Thyroid gland (tissue), 4 donors: ENCODE results near the gene CLEC2L. TPM values are rescaled to one million over a fixed set of nuclear protein-coding genes. Genes with fewer than 3 reads are reported as not detected.

ENCODE experiments used
- DNase-seq, 2 donors: peaks; one replicate each; pipeline ENCODE4 v3.0.0-alpha.2; 2019
- H3K27ac ChIP-seq, 3 donors: fragments of 200-600 bp; sonication (generic); 1 replicate in 2 of 3; 2 replicates in 1 of 3; pipeline ENCODE4 v1.5.1; 2016 to 2019; ENCODE audit warnings: mild to moderate bottlenecking in 1 of 3, moderate library complexity in 1 of 3
- H3K27me3 ChIP-seq: fragments of 200-600 bp; sonication (generic); one replicate; pipeline ENCODE4 v1.5.1; 2019
- H3K36me3 ChIP-seq, 2 donors: fragments of 200-600 bp; sonication (generic); one replicate each; pipeline ENCODE4 v1.5.1; 2016 to 2019
- H3K4me1 ChIP-seq, 2 donors: fragments of 200-600 bp; sonication (generic); one replicate each; pipeline ENCODE4 v1.5.1; 2017 to 2019
- H3K4me3 ChIP-seq, 3 donors: fragments of 200-600 bp; sonication (generic); replicated peaks in 1 of 3; 1 replicate in 2 of 3; 2 replicates in 1 of 3; pipeline ENCODE4 v1.5.1; 2016; ENCODE audit warnings: mild to moderate bottlenecking in 1 of 3
- H3K9me3 ChIP-seq: fragments of 200-600 bp; sonication (generic); one replicate; pipeline ENCODE4 v1.5.1; 2017
- POLR2A ChIP-seq, 2 donors: fragments of 450-650 bp; IDR thresholded peaks; one replicate each; pipeline ENCODE4 v1.6.1; 2017; ENCODE audit warnings: antibody characterized with exemption in 2 of 2, mild to moderate bottlenecking in 2 of 2, moderate library complexity in 1 of 2
- WGBS, 2 donors: methylation state at CpG; one replicate each; pipeline ENCODE4 v1.1.5; 2017; 5-methylcytosine and 5-hydroxymethylcytosine counted together
- intact Hi-C: fragments of 100-400 bp; cut with DNase I; formaldehyde crosslinking; loops from one replicate; pipeline ENCODE4 v1.15.1; 2023
- total RNA-seq, 4 donors: library from RNA; depleted of rRNA; stranded (reverse); fragments of >200 nt; gene quantifications; one replicate each; pipeline ENCODE4 v1.2.3, GENCODE V29; 2016
- TF ChIP-seq, protein P1 (sequence below), 6 experiments: fragments of 200-600 bp in 3 of 6; fragments of 450-650 bp in 3 of 6; sonication (generic) in 3 of 6; IDR thresholded peaks; one replicate each; pipeline ENCODE4 v1.5.1; 2016 to 2019; ENCODE audit warnings: antibody characterized with exemption in 6 of 6, mild to moderate bottlenecking in 2 of 6, inconsistent platforms in 1 of 6, moderate library complexity in 1 of 6

CLEC2L gene
- total RNA-seq, 4 donors from 2014 or later, result not detected

DNA sequence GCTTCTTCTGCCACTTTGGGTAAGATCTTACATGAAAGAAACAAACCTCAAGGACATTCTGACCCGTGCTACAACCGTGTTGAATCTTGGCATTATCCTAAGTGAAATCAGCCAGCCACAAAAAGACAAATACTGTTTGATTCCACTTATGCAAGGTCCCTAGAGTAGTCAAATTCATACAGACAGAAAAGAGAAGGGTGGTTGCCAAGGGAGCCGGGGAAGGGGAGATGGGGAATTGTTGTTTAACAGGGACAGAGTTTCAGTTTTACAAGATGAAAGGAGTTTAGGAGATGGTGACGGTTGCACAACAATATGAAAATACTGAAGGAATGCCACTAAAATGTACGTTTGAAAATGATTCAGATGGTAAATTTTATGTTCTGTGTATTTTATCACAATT is 12.2 kb upstream of the CLEC2L start:
- no peak overlapping the region for H3K4me3 ChIP-seq
- H3K4me1 ChIP-seq, result no peaks in the 10 kb centered on the region
- no peak overlapping the region for H3K27ac ChIP-seq
- no peaks in the 10 kb centered on the region for H3K9me3 ChIP-seq
- intact Hi-C loops, result no loop called here
- TF ChIP-seq POLR2A (IDR thresholded peaks at IDR 0.05), result no peak
- TF ChIP-seq, protein P1, sequence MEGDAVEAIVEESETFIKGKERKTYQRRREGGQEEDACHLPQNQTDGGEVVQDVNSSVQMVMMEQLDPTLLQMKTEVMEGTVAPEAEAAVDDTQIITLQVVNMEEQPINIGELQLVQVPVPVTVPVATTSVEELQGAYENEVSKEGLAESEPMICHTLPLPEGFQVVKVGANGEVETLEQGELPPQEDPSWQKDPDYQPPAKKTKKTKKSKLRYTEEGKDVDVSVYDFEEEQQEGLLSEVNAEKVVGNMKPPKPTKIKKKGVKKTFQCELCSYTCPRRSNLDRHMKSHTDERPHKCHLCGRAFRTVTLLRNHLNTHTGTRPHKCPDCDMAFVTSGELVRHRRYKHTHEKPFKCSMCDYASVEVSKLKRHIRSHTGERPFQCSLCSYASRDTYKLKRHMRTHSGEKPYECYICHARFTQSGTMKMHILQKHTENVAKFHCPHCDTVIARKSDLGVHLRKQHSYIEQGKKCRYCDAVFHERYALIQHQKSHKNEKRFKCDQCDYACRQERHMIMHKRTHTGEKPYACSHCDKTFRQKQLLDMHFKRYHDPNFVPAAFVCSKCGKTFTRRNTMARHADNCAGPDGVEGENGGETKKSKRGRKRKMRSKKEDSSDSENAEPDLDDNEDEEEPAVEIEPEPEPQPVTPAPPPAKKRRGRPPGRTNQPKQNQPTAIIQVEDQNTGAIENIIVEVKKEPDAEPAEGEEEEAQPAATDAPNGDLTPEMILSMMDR (IDR thresholded peaks at IDR 0.05), result no peak
- H3K27me3 ChIP-seq, result no peaks in the 10 kb centered on the region
- no peak for DNase-seq
- no peaks in the 10 kb centered on the region for H3K36me3 ChIP-seq
- 63 to 66% methylated on average over 5 of the region's 5 CpGs for WGBS, 2 donors

DNA sequence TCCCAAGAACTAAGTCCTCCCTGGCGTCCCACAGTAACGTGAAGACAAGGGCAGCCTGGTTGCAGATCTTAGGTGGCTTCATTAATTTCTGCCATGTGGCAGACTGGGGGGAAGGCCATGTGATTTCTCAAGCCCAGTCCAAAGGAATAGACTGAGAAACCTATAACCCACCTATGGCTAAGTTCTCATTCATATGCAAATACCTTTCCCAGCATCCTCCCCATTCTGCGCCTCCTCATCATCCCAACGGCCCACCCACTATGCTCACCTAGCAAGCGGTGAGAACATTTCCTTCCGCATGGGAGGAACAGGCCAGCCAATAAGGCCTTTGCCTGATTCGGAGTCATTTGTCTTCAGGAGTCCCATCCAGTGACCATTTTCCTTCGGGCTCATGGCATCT is 8.2 kb upstream of the CLEC2L start:
- intact Hi-C loops, result no loop called here
- WGBS, 2 donors, result 84 to 95% methylated on average over 8 of the region's 8 CpGs
- no peak for DNase-seq
- H3K4me3 ChIP-seq, result no peak overlapping the region
- H3K27me3 ChIP-seq, result no peaks in the 10 kb centered on the region
- TF ChIP-seq, protein P1 (IDR thresholded peaks at IDR 0.05), result no peak
- TF ChIP-seq POLR2A (IDR thresholded peaks at IDR 0.05), result no peak
- no peaks in the 10 kb centered on the region for H3K4me1 ChIP-seq
- no peak overlapping the region for H3K27ac ChIP-seq
- H3K36me3 ChIP-seq, result no peaks in the 10 kb centered on the region
- H3K9me3 ChIP-seq, result no peaks in the 10 kb centered on the region

DNA sequence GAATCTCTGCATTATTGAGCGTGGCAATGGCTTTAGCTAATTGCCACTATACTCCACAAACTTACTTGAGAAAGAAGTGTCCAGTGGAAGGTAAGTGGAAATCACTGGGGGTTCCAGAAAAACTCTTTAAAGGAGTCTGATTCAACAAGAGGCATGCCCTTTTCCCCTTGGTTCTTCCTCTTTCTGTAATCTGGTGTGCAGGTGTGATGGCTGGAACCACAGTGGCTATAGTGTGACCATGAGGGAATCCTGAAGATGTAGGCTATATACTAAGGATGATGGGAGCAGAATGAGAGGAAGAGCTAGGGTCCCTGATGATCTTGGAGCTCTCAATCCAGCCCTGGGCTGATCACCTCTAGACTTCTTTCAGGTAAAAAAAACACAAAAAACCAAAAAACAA is 2.0 kb upstream of the CLEC2L start:
- no peaks in the 10 kb centered on the region for H3K9me3 ChIP-seq
- no peaks in the 10 kb centered on the region for H3K36me3 ChIP-seq
- no peak overlapping the region for H3K4me3 ChIP-seq
- no peak for TF ChIP-seq POLR2A (IDR thresholded peaks at IDR 0.05)
- TF ChIP-seq, protein P1 (IDR thresholded peaks at IDR 0.05), result no peak
- intact Hi-C loops, result no loop called here
- H3K27me3 ChIP-seq, result peaks cover 3% of the 10 kb centered on the region
- H3K4me1 ChIP-seq, result peaks cover 0 to 8% of the 10 kb centered on the region in 2 donors
- no peak for DNase-seq
- WGBS, 2 donors, result 80 to 90% methylated on average over 1 of the region's 1 CpG
- no peak overlapping the region for H3K27ac ChIP-seq

DNA sequence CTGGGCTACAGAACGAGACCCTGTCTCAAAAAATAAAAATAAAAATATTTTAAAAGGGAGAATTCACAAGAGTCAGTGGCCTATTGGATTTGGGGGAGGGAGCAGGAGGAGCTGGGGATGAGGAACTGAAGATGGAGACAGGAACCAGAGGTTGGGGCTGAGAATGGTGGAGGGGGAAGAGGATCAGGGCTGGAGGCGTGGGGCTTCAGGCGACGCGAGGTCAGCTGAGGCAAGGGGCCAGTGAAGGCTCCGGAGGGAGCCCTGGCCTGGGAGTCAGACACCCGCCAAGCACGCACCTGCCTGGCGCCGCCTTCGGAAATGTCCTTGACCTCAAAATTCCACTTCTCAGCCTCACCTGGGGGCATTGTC is 671 bp upstream of the CLEC2L start:
- Histone ChIP-seq H3K9me3 (no peaks in the 10 kb centered on the region), H3K27me3 (peaks cover 3% of the 10 kb centered on the region), H3K27ac (no peak overlapping the region), H3K4me1 (peaks cover 0 to 8% of the 10 kb centered on the region in 2 donors), H3K4me3 (no peak overlapping the region), H3K36me3 (no peaks in the 10 kb centered on the region)
- intact Hi-C loops, result no loop called here
- no peak for DNase-seq
- TF ChIP-seq, protein P1 (IDR thresholded peaks at IDR 0.05), result no peak
- no peak for TF ChIP-seq POLR2A (IDR thresholded peaks at IDR 0.05)
- WGBS, 2 donors, result 17 to 18% methylated on average over 10 to 11 of the region's 11 CpGs

DNA sequence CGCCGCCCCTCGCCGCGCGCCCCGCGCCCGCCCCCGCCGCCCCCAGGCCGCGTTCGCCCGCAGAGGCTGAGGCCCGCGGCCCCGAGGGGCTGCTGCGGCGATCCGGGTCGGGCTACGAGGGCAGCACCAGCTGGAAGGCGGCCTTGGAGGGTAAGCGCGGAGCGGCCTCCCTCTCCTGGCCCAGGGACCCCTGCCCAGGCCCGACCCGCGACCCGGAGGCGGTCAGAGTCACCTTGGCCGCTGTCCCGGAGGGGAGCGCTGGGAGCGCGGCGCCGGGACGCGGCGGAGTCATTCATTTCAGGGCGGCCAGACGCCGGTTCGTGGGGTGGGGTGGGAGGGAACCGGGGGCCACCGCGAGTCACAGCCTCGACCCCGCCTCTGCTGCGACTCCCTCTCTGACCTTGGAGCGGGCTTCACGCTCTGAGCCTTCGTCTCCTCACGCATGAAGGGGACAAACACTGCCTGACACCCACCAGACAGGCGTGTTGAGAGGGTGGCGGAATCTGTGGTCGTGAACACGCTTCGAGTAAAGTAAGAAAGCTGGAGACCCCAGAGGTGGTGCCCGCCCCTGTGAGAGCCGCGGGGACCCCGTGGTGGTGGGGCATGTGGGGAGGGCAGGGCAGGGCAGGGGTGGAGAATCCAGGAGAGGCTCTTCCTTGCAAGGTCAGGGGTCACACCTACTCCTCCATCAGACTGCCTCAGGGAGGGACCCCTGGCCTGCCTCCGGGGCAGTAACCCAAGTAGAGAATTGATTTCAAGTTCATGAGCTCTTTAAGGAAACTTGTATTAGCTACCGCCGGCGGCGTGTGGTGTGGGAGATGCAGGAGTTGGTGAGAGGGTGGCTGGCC is 707 bp downstream of the CLEC2L start:
- Histone ChIP-seq H3K27me3 (peaks cover 3% of the 10 kb centered on the region), H3K4me3 (no peak overlapping the region), H3K9me3 (no peaks in the 10 kb centered on the region), H3K27ac (no peak overlapping the region), H3K4me1 (peaks cover 0 to 8% of the 10 kb centered on the region in 2 donors), H3K36me3 (no peaks in the 10 kb centered on the region)
- no peak for DNase-seq
- TF ChIP-seq, protein P1 (IDR thresholded peaks at IDR 0.05), result no peak
- no peak for TF ChIP-seq POLR2A (IDR thresholded peaks at IDR 0.05)
- intact Hi-C loops, result no loop called here
- 45 to 80% methylated on average over 14 to 30 of the region's 70 CpGs for WGBS, 2 donors
